T-helper 2 cell treated with Interferon-gamma antibody and Interleukin-4, amounts not matched to agents 5 μg/mL and 100 μg/mL, for 36 hours (primary cell): Measurements from ENCODE around the gene ASTN2.

Source experiments
- DNase-seq: peaks from one replicate; pipeline ENCODE4 v3.0.0; 2021; ENCODE audit warnings: low spot score
- H3K27ac Mint-ChIP-seq: one replicate; pipeline ENCODE4 v1.8.0; 2021; ENCODE audit warnings: mild to moderate bottlenecking, mixed read lengths
- H3K27me3 Mint-ChIP-seq: one replicate; pipeline ENCODE4 v1.8.0; 2021; ENCODE audit warnings: low read depth, mixed read lengths
- H3K36me3 Mint-ChIP-seq: one replicate; pipeline ENCODE4 v1.8.0; 2021; ENCODE audit warnings: low read depth, mixed read lengths
- H3K4me1 Mint-ChIP-seq: one replicate; pipeline ENCODE4 v1.8.0; 2021; ENCODE audit warnings: low read depth, mixed read lengths
- H3K4me3 Mint-ChIP-seq: one replicate; pipeline ENCODE4 v1.8.0; 2022; ENCODE audit warnings: mild to moderate bottlenecking, moderate library complexity, mixed read lengths
- H3K9me3 Mint-ChIP-seq: one replicate; pipeline ENCODE4 v1.8.0; 2021; ENCODE audit warnings: mixed read lengths

The ASTN2 gene

GRCh38 chr9:117211280-117211679, 203.6 kb downstream of the ASTN2 start:
- Mint-ChIP-seq H3K36me3 (no peaks in the 10 kb centered on the region), H3K4me1 (no peaks in the 10 kb centered on the region), H3K27me3 (no peaks in the 10 kb centered on the region), H3K27ac (no peak overlapping the region), H3K9me3 (peaks cover 23% of the 10 kb centered on the region), H3K4me3 (no peak overlapping the region)
- no peak for DNase-seq

- no peaks in the 10 kb centered on the region for H3K4me1 Mint-ChIP-seq
- no peak overlapping the region for H3K4me3 Mint-ChIP-seq
- H3K9me3 Mint-ChIP-seq, result peaks cover 26% of the 10 kb centered on the region
- no peaks in the 10 kb centered on the region for H3K36me3 Mint-ChIP-seq
- H3K27me3 Mint-ChIP-seq, result no peaks in the 10 kb centered on the region
- no peak overlapping the region for H3K27ac Mint-ChIP-seq
- DNase-seq, result no peak
Observed at GRCh38 chr9:117205806-117206205, 209.1 kb downstream of the ASTN2 start.

- Mint-ChIP-seq H3K27me3 (no peaks in the 10 kb centered on the region), H3K36me3 (no peaks in the 10 kb centered on the region), H3K9me3 (peaks cover 22% of the 10 kb centered on the region), H3K27ac (no peak overlapping the region), H3K4me1 (no peaks in the 10 kb centered on the region), H3K4me3 (no peak overlapping the region)
- DNase-seq, result no peak
Observed at GRCh38 chr9:117204971-117205370, 209.9 kb downstream of the ASTN2 start.

- no peak for DNase-seq
- Mint-ChIP-seq H3K4me1 (no peaks in the 10 kb centered on the region), H3K27me3 (no peaks in the 10 kb centered on the region), H3K36me3 (no peaks in the 10 kb centered on the region), H3K27ac (no peak overlapping the region), H3K9me3 (no peaks in the 10 kb centered on the region), H3K4me3 (no peak overlapping the region)
Observed at GRCh38 chr9:117191504-117192261, 223.2 kb downstream of the ASTN2 start.

GRCh38 chr9:117189121-117189520, 225.7 kb downstream of the ASTN2 start:
- no peak overlapping the region for H3K4me3 Mint-ChIP-seq
- no peaks in the 10 kb centered on the region for H3K4me1 Mint-ChIP-seq
- no peak for DNase-seq
- no peak overlapping the region for H3K27ac Mint-ChIP-seq
- H3K27me3 Mint-ChIP-seq, result no peaks in the 10 kb centered on the region
- H3K36me3 Mint-ChIP-seq, result no peaks in the 10 kb centered on the region
- no peaks in the 10 kb centered on the region for H3K9me3 Mint-ChIP-seq

- H3K27ac Mint-ChIP-seq, result no peak overlapping the region
- no peak for DNase-seq
Observed at GRCh38 chr9:117188394-117188793, 226.5 kb downstream of the ASTN2 start.

GRCh38 chr9:117187498-117187897, 227.4 kb downstream of the ASTN2 start:
- Mint-ChIP-seq H3K9me3 (no peaks in the 10 kb centered on the region), H3K4me1 (no peaks in the 10 kb centered on the region), H3K27me3 (no peaks in the 10 kb centered on the region), H3K4me3 (no peak overlapping the region), H3K27ac (no peak overlapping the region), H3K36me3 (no peaks in the 10 kb centered on the region)
- no peak for DNase-seq

More at GRCh38 chr9:117188394-117188793, 226.5 kb downstream of the ASTN2 start:
- Mint-ChIP-seq H3K27me3 (no peaks in the 10 kb centered on the region), H3K9me3 (no peaks in the 10 kb centered on the region), H3K36me3 (no peaks in the 10 kb centered on the region), H3K4me3 (no peak overlapping the region), H3K4me1 (no peaks in the 10 kb centered on the region)

- Mint-ChIP-seq H3K27ac (no peak overlapping the region), H3K9me3 (peaks cover 4% of the 10 kb centered on the region), H3K27me3 (no peaks in the 10 kb centered on the region), H3K4me1 (no peaks in the 10 kb centered on the region), H3K36me3 (no peaks in the 10 kb centered on the region), H3K4me3 (no peak overlapping the region)
- no peak for DNase-seq
Observed at GRCh38 chr9:117184173-117184572, 230.7 kb downstream of the ASTN2 start.

- H3K9me3 Mint-ChIP-seq, result peaks cover 4% of the 10 kb centered on the region
- H3K27ac Mint-ChIP-seq, result no peak overlapping the region
- H3K36me3 Mint-ChIP-seq, result no peaks in the 10 kb centered on the region
- no peak overlapping the region for H3K4me3 Mint-ChIP-seq
- no peaks in the 10 kb centered on the region for H3K4me1 Mint-ChIP-seq
- DNase-seq, result no peak
- no peaks in the 10 kb centered on the region for H3K27me3 Mint-ChIP-seq
Observed at GRCh38 chr9:117182046-117182445, 232.8 kb downstream of the ASTN2 start.

GRCh38 chr9:117180896-117181445, 233.9 kb downstream of the ASTN2 start:
- no peaks in the 10 kb centered on the region for H3K4me1 Mint-ChIP-seq
- DNase-seq, result no peak
- H3K27ac Mint-ChIP-seq, result no peak overlapping the region
- H3K9me3 Mint-ChIP-seq, result peaks cover 4% of the 10 kb centered on the region
- H3K36me3 Mint-ChIP-seq, result no peaks in the 10 kb centered on the region
- no peak overlapping the region for H3K4me3 Mint-ChIP-seq
- H3K27me3 Mint-ChIP-seq, result no peaks in the 10 kb centered on the region

GRCh38 chr9:117178596-117179375, 236.1 kb downstream of the ASTN2 start:
- no peaks in the 10 kb centered on the region for H3K27me3 Mint-ChIP-seq
- no peak for DNase-seq
- H3K4me1 Mint-ChIP-seq, result no peaks in the 10 kb centered on the region

GRCh38 chr9:117170567-117170966, 244.3 kb downstream of the ASTN2 start:
- no peaks in the 10 kb centered on the region for H3K27me3 Mint-ChIP-seq
- H3K27ac Mint-ChIP-seq, result no peak overlapping the region
- H3K4me1 Mint-ChIP-seq, result no peaks in the 10 kb centered on the region
- no peaks in the 10 kb centered on the region for H3K36me3 Mint-ChIP-seq
- DNase-seq, result no peak
- no peaks in the 10 kb centered on the region for H3K9me3 Mint-ChIP-seq
- H3K4me3 Mint-ChIP-seq, result no peak overlapping the region

More at GRCh38 chr9:117178596-117179375, 236.1 kb downstream of the ASTN2 start:
- Mint-ChIP-seq H3K36me3 (no peaks in the 10 kb centered on the region), H3K27ac (no peak overlapping the region), H3K4me3 (no peak overlapping the region), H3K9me3 (peaks cover 4% of the 10 kb centered on the region)

- Mint-ChIP-seq H3K9me3 (no peaks in the 10 kb centered on the region), H3K36me3 (no peaks in the 10 kb centered on the region), H3K4me3 (no peak overlapping the region), H3K27ac (no peak overlapping the region), H3K27me3 (no peaks in the 10 kb centered on the region), H3K4me1 (no peaks in the 10 kb centered on the region)
- DNase-seq, result no peak
Observed at GRCh38 chr9:117169089-117169621, 245.7 kb downstream of the ASTN2 start.

- no peak overlapping the region for H3K4me3 Mint-ChIP-seq
- no peaks in the 10 kb centered on the region for H3K27me3 Mint-ChIP-seq
- H3K27ac Mint-ChIP-seq, result no peak overlapping the region
- no peaks in the 10 kb centered on the region for H3K36me3 Mint-ChIP-seq
- no peaks in the 10 kb centered on the region for H3K9me3 Mint-ChIP-seq
- DNase-seq, result no peak
- no peaks in the 10 kb centered on the region for H3K4me1 Mint-ChIP-seq
Observed at GRCh38 chr9:117164512-117164911, 250.3 kb downstream of the ASTN2 start.
